ACC112 (cell line): ENCODE data around the gene CHAD.
"Not testable (repeated sequence)": the region's sequence is repeated elsewhere in the genome, so short reads cannot be mapped to it uniquely, and the experiment has no call there.

Source experiments
- H2AFZ ChIP-seq: fragments of 200-600 bp; sonication (generic); one replicate; pipeline ENCODE4 v1.6.0; 2017; ENCODE audit warnings: antibody characterized with exemption, low read length; ENCODE audit not compliant: unreplicated experiment
- H3K27ac ChIP-seq: fragments of 200-600 bp; sonication (generic); 2 replicates; pipeline ENCODE4 v1.5.1; 2014; ENCODE audit warnings: low read depth, mild to moderate bottlenecking, antibody characterized with exemption, low read length, moderate library complexity
- H3K27me3 ChIP-seq: fragments of 200-600 bp; sonication (generic); 2 replicates; pipeline ENCODE4 v1.6.1; 2014; ENCODE audit warnings: mild to moderate bottlenecking, antibody characterized with exemption, low read length, moderate library complexity, mixed read lengths; ENCODE audit not compliant: insufficient read depth
- H3K36me3 ChIP-seq: fragments of 200-600 bp; sonication (generic); 2 replicates; pipeline ENCODE4 v1.6.1; 2016; ENCODE audit warnings: mild to moderate bottlenecking, antibody characterized with exemption, low read length, moderate library complexity, mixed read lengths; ENCODE audit not compliant: insufficient read depth
- H3K4me1 ChIP-seq: fragments of 200-600 bp; sonication (generic); one replicate; pipeline ENCODE4 v1.6.1; 2016; ENCODE audit warnings: low read length, mixed read lengths; ENCODE audit not compliant: insufficient read depth, unreplicated experiment, control insufficient read depth
- H3K4me3 ChIP-seq: fragments of 200-600 bp; sonication (generic); 2 replicates; pipeline ENCODE4 v1.5.1; 2014; ENCODE audit warnings: mild to moderate bottlenecking, low read depth, low read length
- H3K79me2 ChIP-seq: fragments of 200-600 bp; sonication (generic); one replicate; pipeline ENCODE4 v1.6.0; 2016; ENCODE audit warnings: low read length; ENCODE audit not compliant: control insufficient read depth, unreplicated experiment, insufficient read depth

The CHAD gene

GRCh38 chr17:50425682-50426471 lies 42.8 kb downstream of the CHAD start, which contains the start of gene ACSF2:
ACSF2 (plus strand) TSS chr17:50426218; CDS start chr17:50426262, 44 bp downstream.
- Histone ChIP-seq H3K4me3 (peak within 1 kb of the TSS; percentile 92), H3K4me1 (peaks cover 33% of the 10 kb centered on the region), H3K79me2 (peaks cover 30% of the 10 kb centered on the region), H3K27ac (peak within 1 kb of the TSS; percentile 76), H2AFZ (peak within 1 kb of the TSS; percentile 86), H3K27me3 (no peaks in the 10 kb centered on the region), H3K36me3 (no peaks in the 10 kb centered on the region)

DNA sequence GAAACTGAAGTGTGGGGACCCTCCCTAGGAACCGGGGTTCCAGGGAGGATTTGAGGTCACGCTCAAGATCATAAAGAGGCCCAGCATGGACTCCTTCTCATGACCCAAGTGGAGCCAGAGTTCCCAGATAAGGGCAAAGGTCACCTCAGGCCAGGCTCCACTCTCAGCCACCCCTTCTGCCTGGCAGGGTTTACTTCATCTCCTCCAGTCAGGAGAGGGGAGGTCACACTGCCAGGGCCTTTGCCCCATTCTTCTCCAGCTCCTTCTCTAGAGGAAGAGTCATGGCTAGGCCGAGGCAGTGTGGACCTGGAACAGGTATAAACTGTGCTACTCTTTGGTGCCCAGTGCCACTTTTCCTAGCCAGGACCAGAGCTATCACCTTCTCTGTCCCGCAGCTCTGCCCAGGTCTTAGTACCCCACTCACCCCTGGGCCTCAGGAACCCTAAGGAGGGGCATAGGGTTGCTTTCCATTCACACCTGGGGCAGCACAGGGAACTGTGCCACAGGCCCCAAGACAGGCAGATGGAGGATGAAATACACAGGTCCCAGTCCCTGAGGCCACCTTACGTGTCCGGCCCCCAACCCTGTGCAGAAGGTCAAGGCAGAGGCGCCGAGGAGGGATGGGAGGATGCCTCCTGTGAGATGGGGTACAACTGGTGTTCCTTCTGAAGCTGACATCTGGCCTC lies 43.5 kb downstream of the CHAD start:
- peak overlapping the region; percentile 92 for H3K4me3 ChIP-seq
- no peaks in the 10 kb centered on the region for H3K27me3 ChIP-seq
- H3K79me2 ChIP-seq = peaks cover 29% of the 10 kb centered on the region
- no peaks in the 10 kb centered on the region for H3K36me3 ChIP-seq
- H2AFZ ChIP-seq = peak overlapping the region; percentile 86
- H3K27ac ChIP-seq = peak overlapping the region; percentile 76
- H3K4me1 ChIP-seq = peaks cover 40% of the 10 kb centered on the region

- H3K27ac ChIP-seq = peak overlapping the region; percentile 76
- H3K27me3 ChIP-seq = no peaks in the 10 kb centered on the region
- H3K4me1 ChIP-seq = peaks cover 40% of the 10 kb centered on the region
- H3K4me3 ChIP-seq = peak overlapping the region; percentile 92
- H3K79me2 ChIP-seq = peaks cover 25% of the 10 kb centered on the region
- H3K36me3 ChIP-seq = no peaks in the 10 kb centered on the region
- no peak overlapping the region for H2AFZ ChIP-seq
Measured at GRCh38 chr17:50424246-50424995, 44.3 kb downstream of the CHAD start.

GRCh38 chr17:50423553-50424159 lies 45.0 kb downstream of the CHAD start:
- peaks cover 40% of the 10 kb centered on the region for H3K4me1 ChIP-seq
- H3K79me2 ChIP-seq = peaks cover 25% of the 10 kb centered on the region
- H3K4me3 ChIP-seq = peak overlapping the region; percentile 15
- H3K27me3 ChIP-seq = no peaks in the 10 kb centered on the region
- peak overlapping the region; percentile 76 for H3K27ac ChIP-seq
- H3K36me3 ChIP-seq = no peaks in the 10 kb centered on the region
- no peak overlapping the region for H2AFZ ChIP-seq

GRCh38 chr17:50422738-50423137 lies 45.9 kb downstream of the CHAD start:
- no peaks in the 10 kb centered on the region for H3K36me3 ChIP-seq
- peaks cover 40% of the 10 kb centered on the region for H3K4me1 ChIP-seq
- H3K4me3 ChIP-seq = no peak overlapping the region
- peaks cover 23% of the 10 kb centered on the region for H3K79me2 ChIP-seq
- H3K27me3 ChIP-seq = no peaks in the 10 kb centered on the region
- H3K27ac ChIP-seq = no peak overlapping the region
- H2AFZ ChIP-seq = no peak overlapping the region

DNA sequence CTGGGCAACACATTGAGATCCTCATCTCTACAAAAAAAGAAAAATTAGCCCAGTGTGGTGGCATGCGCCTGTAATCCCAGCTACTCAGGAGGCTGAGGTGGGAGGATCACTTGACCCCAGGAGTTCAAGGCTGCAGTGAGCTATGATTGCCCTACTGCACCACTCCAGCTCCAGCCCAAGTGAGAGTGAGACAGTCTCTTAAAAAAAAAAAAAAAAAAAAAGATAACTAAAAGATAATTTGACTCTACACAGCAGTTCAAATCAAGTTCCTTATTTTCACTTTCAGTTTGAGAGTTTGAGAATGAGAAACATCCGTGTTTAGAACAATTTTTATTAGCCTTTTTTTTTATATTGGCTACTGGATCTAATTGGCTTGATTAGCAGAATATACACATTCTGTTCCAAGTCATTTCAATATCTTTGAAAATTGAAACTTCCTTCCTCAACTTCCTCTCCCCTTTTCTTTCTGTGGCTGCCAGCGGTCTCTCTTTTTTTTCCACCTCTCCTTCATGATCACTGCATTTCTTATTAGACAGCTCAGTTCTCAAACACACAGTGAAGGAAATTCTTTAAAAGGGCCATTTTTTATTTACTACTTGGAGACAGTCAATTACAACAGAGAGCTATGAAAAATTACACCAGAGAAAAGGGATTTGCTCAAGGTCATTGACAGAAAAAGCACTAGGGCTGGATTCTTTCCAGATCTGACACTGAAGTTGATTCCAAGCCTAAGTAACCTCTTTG lies 47.2 kb downstream of the CHAD start:
- peaks cover 11% of the 10 kb centered on the region for H3K79me2 ChIP-seq
- H3K27me3 ChIP-seq = no peaks in the 10 kb centered on the region
- peak overlapping the region; percentile 68 for H3K4me3 ChIP-seq
- peak overlapping the region; percentile 69 for H3K27ac ChIP-seq
- no peaks in the 10 kb centered on the region for H3K36me3 ChIP-seq
- H2AFZ ChIP-seq = peak overlapping the region; percentile 90
- H3K4me1 ChIP-seq = peaks cover 34% of the 10 kb centered on the region

DNA sequence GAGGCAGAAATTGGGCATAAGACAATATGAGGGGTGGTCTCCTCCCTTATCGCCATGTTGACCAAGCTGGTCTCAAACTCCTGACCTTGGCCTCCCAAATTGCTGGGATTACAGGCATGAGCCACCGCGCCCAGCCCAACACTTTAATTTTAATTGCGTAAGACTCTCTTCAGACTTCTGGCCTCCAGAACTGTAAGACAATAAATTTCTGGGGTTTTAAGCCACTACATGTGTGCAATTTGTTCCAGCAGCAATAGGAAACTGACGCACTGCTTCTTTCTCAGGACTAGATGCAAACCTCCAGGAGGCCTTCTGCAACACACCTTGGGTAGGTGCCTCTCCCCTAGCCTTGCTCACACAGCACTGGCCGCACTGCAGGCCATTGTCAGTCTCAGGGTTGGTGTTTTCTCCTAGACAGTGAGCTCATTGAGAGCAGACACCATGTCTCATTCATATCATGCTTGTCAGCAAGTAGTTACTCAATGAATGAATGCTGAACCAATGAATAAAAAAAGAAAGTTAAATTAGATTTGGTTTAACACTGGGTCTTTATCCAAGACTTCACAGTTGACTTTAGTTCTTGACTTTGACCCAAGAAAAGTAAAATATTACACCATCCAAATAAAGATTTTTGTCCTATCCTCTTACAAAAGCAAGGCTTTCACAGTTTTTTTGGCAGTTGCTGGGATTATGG lies 48.1 kb downstream of the CHAD start:
- Histone ChIP-seq H3K27ac (peak overlapping the region; percentile 69; the same call in 1 of the 2 replicates), H2AFZ (peak overlapping the region; percentile 90), H3K27me3 (no peaks in the 10 kb centered on the region), H3K79me2 (peaks cover 8% of the 10 kb centered on the region), H3K4me3 (peak overlapping the region; percentile 68), H3K36me3 (no peaks in the 10 kb centered on the region), H3K4me1 (peaks cover 32% of the 10 kb centered on the region)

- H3K4me1 ChIP-seq = peaks cover 22% of the 10 kb centered on the region
- not testable (repeated sequence) for H3K79me2 ChIP-seq, H3K4me3 ChIP-seq, H3K36me3 ChIP-seq, H3K27me3 ChIP-seq, H2AFZ ChIP-seq, H3K27ac ChIP-seq
Measured at GRCh38 chr17:50419577-50419976, 49.1 kb downstream of the CHAD start.

- Histone ChIP-seq H3K36me3 (no peaks in the 10 kb centered on the region), H3K4me1 (peaks cover 5% of the 10 kb centered on the region), H3K79me2 (no peaks in the 10 kb centered on the region), H2AFZ (no peak overlapping the region), H3K4me3 (no peak overlapping the region), H3K27me3 (no peaks in the 10 kb centered on the region), H3K27ac (no peak overlapping the region)
Measured at GRCh38 chr17:50414808-50415207, 53.9 kb downstream of the CHAD start.
